Measurements from ENCODE around the gene TMTC2.

The TMTC2 gene

GRCh38 chr12:82886671-82887340, 200.1 kb downstream of the TMTC2 start:
- no peak for TF ChIP-seq CTCF (conservative IDR thresholded peaks at IDR 0.05; ENCODE audit: low read length)
- DNase-seq (ENCODE audit: low read depth): peak; percentile 4
- H3K4me3 ChIP-seq (ENCODE audit: low read length): no peak overlapping the region

GRCh38 chr12:82893896-82894295, 207.2 kb downstream of the TMTC2 start:
- DNase-seq (ENCODE audit: low read depth): no peak
- TF ChIP-seq CTCF (conservative IDR thresholded peaks at IDR 0.05; ENCODE audit: low read length): no peak
- no peak overlapping the region for H3K4me3 ChIP-seq (ENCODE audit: low read length)

GRCh38 chr12:82896277-82896676, 209.6 kb downstream of the TMTC2 start:
- no peak for DNase-seq (ENCODE audit: low read depth)
- TF ChIP-seq CTCF (conservative IDR thresholded peaks at IDR 0.05; ENCODE audit: low read length): no peak
- no peak overlapping the region for H3K4me3 ChIP-seq (ENCODE audit: low read length)

GRCh38 chr12:82896979-82897378, 210.3 kb downstream of the TMTC2 start:
- H3K4me3 ChIP-seq (ENCODE audit: low read length): no peak overlapping the region
- no peak for TF ChIP-seq CTCF (conservative IDR thresholded peaks at IDR 0.05; ENCODE audit: low read length)
- DNase-seq (ENCODE audit: low read depth): no peak

- no peak for DNase-seq (ENCODE audit: low read depth)
- H3K4me3 ChIP-seq (ENCODE audit: low read length): no peak overlapping the region
- TF ChIP-seq CTCF (conservative IDR thresholded peaks at IDR 0.05; ENCODE audit: low read length): no peak
Measured at GRCh38 chr12:82898441-82898840, 211.7 kb downstream of the TMTC2 start.

GRCh38 chr12:82904219-82904790, 217.6 kb downstream of the TMTC2 start:
- DNase-seq (ENCODE audit: low read depth): peak; percentile 12
- no peak for TF ChIP-seq CTCF (conservative IDR thresholded peaks at IDR 0.05; ENCODE audit: low read length)
- H3K4me3 ChIP-seq (ENCODE audit: low read length): no peak overlapping the region

- H3K4me3 ChIP-seq (ENCODE audit: low read length): no peak overlapping the region
- no peak for DNase-seq (ENCODE audit: low read depth)
- TF ChIP-seq CTCF (conservative IDR thresholded peaks at IDR 0.05; ENCODE audit: low read length): no peak
Measured at GRCh38 chr12:82910246-82910893, 223.7 kb downstream of the TMTC2 start.
